AG09319 (cell line): Measurements from ENCODE around the gene METTL2B.

Source experiments
- DNase-seq: peaks from one replicate; pipeline ENCODE4 v3.0.0-alpha.2; 2010; ENCODE audit warnings: low read depth; ENCODE audit errors: extremely low read depth
- CTCF ChIP-seq: IDR thresholded peaks from 2 replicates; pipeline ENCODE4 v1.5.1; 2011; ENCODE audit warnings: low read depth, mild to moderate bottlenecking, inconsistent platforms, low read length, moderate library complexity

METTL2B gene

GRCh38 chr7:128437426-128438332 lies 38.9 kb upstream of the METTL2B start:
- no peak for DNase-seq

GRCh38 chr7:128442356-128442755 lies 34.2 kb upstream of the METTL2B start:
- TF ChIP-seq CTCF, result no peak

More at GRCh38 chr7:128437426-128438332, 38.9 kb upstream of the METTL2B start:
- TF ChIP-seq CTCF, result no peak

GRCh38 chr7:128443831-128444600 lies 32.5 kb upstream of the METTL2B start:
- no peak for TF ChIP-seq CTCF
- DNase-seq, result no peak

More at GRCh38 chr7:128442356-128442755, 34.2 kb upstream of the METTL2B start:
- DNase-seq, result no peak

GRCh38 chr7:128446306-128446705 lies 30.2 kb upstream of the METTL2B start:
- no peak for TF ChIP-seq CTCF
- no peak for DNase-seq

- no peak for TF ChIP-seq CTCF
- DNase-seq, result no peak
Measured at GRCh38 chr7:128447941-128448564, 28.5 kb upstream of the METTL2B start.

GRCh38 chr7:128448751-128449302 lies 27.7 kb upstream of the METTL2B start:
- no peak for TF ChIP-seq CTCF
- DNase-seq, result no peak
